HG03571 (cell line): ENCODE data around the gene KLRC1.
"Not testable (repeated sequence)": the region's sequence is repeated elsewhere in the genome, so short reads cannot be mapped to it uniquely, and the experiment has no call there.

ENCODE experiments used
- ATAC-seq: cut with Tn5 transposase; IDR thresholded peaks from one replicate; pipeline ENCODE4 v1.9.1; 2021; ENCODE audit not compliant: unreplicated experiment

The KLRC1 gene

GRCh38 chr12:10453156-10453555 is at the start of gene KLRC1:
TSS of gene KLRC1 (minus strand) at chr12:10453377. CDS start at chr12:10451156, 2,221 bp downstream.
- no peak for ATAC-seq

DNA sequence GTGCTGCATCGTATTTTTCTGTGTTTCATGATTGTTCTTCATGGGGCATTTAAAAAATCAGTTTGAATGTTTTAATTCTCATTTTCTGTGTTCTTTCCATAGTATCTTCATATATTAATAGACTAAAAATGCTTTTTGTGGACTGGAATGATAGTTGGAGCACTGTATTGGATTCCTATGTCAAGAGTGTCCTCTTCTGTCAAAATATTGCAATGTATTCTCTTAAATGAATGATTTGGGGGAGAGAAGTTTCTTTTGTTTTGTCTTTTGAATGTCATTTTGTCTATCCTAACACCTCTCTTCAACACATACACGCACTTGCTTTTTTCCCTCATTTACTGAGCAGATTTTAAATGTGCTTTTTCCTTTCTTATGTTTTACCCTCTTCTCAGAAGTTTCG is 47.9 kb upstream of the KLRC1 start:
- ATAC-seq, result no peak

- ATAC-seq, result no peak
These were observed 44.9 kb upstream of the KLRC1 start for GRCh38 chr12:10498042-10498441.

DNA sequence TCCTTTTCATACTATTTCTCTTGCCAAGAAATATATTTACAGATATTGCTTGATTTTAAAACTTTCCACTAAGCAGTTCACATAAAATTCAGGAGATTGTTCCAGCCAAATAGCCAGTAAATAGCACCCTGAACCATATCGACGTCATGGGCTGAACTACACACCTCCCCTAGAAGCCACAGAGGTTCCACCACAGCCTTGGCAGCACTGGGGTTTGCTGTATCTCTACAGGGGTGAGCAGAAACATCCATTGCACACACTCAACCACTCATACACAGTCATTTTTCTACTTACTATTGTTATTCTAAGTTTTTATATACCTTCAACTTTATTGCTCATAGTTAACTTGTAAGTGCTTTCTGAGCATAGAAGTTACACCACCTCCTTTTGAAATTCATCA is 44.4 kb upstream of the KLRC1 start:
- no peak for ATAC-seq

DNA sequence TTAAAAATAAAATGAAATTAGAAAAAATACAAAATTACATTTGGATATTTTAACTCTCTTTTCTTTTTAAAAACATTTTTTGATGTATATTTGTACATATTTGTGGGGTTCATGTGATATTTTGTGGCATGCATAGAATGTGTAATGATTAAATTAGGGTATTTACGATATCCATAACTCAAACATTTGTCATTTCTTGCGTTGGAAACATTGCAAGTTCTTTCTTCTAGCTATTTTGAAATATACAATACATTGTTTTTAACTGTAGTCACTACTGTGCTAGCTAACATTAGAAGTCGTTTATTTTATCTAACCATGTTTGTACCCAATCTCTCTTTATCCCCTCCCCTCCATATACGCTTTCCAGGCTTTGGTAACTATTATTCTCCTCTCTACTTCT is 38.6 kb upstream of the KLRC1 start:
- ATAC-seq, result no peak

- not testable (repeated sequence) for ATAC-seq
These were observed 34.2 kb upstream of the KLRC1 start for GRCh38 chr12:10487328-10487727.

DNA sequence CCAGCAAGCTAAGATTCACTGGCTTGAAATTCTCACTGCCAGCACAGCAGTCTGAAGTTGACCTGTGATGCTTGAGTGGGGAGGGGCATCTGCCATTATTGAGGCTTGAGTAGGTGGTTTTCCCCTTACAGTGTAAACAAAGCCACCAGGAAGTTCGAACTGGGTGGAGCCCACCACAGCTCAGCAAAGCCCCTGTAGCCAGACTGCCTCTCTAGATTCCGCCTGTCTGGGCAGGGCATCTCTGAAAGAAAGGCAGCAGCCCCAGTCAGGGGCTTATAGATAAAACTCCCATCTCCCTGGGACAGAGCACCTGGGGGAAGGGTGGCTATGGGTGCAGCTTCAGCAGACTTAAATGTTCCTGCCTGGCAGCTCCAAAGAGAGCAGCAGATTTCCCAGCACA is 28.7 kb upstream of the KLRC1 start:
- not testable (repeated sequence) for ATAC-seq

DNA sequence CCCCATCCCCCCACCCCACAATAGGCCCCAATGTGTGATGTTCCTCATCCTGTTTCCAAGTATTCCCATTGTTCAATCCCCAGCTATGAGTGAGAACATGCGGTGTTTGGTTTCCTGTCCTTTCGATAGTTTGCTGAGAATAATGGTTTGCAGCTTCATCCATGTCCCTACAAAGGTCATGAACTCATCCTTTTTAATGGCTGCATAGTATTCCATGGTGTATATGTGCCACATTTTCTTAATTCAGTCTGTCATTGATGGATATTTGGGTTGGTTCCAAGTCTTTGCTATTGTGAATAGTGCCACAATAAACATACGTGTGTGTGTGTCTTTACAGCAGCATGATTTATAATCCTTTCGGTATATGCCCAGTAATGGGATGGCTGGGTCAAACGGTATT is 19.6 kb upstream of the KLRC1 start:
- not testable (repeated sequence) for ATAC-seq

DNA sequence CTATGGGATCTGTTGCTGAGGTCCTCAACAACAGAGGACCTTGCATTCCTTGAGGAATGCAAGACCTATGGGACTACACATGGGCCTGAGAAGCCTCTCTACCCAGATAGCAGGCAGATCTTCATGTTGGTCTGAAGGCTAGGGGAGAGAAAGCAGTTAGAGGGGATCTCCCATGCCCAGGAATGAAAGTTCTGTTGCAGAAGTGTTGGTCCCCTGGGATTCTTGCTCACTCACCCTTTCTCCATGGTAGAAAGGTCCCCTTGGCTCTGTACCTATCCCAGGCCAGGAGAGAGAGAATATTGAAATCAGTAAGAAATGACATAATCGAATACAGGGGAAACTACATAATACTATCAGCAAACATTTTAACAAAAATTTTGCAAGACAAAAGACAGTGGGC is 16.5 kb upstream of the KLRC1 start:
- no peak for ATAC-seq

GRCh38 chr12:10466311-10466710 is 13.1 kb upstream of the KLRC1 start:
- no peak for ATAC-seq

- ATAC-seq, result no peak
These were observed 4.6 kb upstream of the KLRC1 start for GRCh38 chr12:10457760-10458159.

DNA sequence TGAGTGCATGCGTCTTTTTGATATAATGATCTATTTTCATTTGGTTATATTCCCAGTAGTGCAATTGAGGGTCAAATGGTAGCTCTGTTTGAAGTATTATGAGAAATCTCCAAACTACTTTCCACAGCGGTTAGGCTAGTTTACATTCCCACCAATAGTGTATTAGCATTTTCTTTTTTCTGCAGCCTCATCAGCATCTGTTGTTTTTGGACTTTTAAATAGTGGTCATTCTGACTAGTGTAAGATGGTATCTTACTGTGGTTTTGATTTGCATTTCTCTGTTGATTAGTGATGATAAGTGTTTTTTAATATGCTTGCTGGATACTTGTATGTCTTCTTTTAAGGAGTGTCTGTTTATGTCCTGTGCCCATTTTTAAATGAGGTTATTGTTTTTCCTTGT is 3.7 kb upstream of the KLRC1 start:
- ATAC-seq, result no peak

- no peak for ATAC-seq
These were observed 2.6 kb upstream of the KLRC1 start for GRCh38 chr12:10455766-10456165.

- no peak for ATAC-seq
These were observed 1.4 kb upstream of the KLRC1 start for GRCh38 chr12:10454531-10454930.

- ATAC-seq, result no peak
These were observed 4.9 kb downstream of the KLRC1 start for GRCh38 chr12:10448236-10448635.

- not testable (repeated sequence) for ATAC-seq
These were observed 7.1 kb downstream of the KLRC1 start for GRCh38 chr12:10446052-10446451.

DNA sequence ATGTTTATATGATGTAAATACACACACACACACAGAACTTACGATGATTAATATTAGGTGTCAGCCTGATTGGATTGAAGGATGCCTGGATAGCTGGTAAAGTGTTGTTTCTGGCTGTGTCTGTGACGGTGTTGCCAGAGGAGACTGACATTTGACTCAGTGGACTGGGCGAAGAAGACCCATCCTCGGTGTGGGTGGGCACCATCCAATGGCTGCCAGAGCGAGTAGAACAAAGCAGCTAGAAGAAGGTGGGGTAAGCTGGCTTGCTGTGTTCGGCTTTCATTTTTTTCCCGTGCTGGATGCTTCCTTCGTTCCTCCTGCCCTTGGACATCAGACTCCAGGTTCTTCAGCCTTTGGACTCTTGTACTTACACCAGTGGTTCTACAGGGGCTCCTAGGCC is 12.0 kb downstream of the KLRC1 start:
- not testable (repeated sequence) for ATAC-seq

- not testable (repeated sequence) for ATAC-seq
These were observed 13.4 kb downstream of the KLRC1 start for GRCh38 chr12:10439608-10440274.

DNA sequence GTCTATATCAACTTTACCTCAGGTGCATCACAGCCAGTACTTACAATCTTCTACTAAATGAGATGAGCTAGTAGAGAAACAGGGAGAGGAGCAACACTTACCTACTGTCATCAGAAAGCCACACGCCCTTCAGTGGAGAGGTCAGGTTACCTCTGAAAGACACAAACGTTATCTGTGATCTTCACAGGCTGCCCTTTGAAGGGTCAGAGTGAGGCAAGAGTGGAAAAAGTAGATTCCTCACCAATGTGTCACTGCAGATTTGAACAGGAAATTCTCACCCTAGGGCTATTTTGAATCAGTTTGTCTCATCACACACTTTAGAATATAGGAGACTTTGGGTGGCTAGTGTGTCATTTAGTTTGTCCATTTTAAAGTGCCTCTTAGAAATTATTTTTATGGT is 15.6 kb downstream of the KLRC1 start:
- not testable (repeated sequence) for ATAC-seq

DNA sequence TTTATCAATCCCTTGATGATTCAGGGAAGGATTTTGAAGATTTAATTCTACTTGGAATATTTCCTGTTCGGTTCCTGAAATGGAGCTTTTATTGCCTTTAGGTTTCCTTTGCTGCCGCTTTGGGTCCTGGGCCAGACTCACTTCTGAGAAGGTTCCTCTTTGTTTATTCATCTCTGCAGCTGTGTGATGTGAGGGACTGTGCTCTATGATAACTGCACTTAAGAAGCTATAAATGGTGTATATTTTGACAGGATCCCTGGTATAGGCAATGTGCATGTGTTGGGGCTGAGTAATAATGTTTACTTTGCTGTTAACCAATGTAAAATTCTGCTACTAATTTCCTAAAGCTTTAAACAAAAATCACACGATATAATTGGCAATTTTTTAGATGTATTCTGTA is 17.4 kb downstream of the KLRC1 start, which contains the start of gene KLRC2:
KLRC2 (minus strand) TSS at position 195 of the 400 bp plus-strand sequence; CDS start at position 171, 24 bp downstream.
- not testable (repeated sequence) for ATAC-seq

DNA sequence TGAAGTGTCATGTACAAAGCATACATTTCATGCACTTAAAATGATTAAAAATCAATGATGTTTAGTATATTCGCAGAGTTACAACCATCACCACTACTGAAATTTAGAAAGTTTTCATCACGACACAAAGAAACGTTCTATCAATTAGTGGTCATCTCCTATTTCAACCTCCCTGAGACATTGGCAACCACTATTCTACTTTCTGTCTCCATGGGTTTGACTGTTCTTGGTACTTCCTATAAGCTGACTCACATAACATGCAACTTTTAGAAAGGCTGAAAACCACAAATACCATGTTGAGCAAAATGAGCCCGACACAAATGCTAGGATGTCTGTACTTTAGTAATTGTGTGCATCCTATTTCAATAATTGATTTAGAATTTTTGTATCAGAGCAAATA is 22.6 kb downstream of the KLRC1 start:
- not testable (repeated sequence) for ATAC-seq

DNA sequence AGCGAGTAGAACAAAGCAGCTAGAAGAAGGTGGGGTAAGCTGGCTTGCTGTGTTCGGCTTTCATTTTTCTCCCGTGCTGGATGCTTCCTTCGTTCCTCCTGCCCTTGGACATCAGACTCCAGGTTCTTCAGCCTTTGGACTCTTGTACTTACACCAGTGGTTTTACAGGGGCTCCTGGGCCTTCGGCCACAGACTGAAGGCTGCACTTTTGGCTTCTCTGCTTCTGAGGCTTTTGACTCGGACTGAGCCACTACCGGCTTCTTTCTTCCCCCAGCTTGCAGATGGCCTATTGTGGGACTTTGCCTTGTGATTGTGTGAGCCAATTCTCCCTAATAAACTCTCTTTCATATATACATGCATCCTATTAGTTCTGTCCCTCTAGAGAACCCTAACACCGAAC is 27.2 kb downstream of the KLRC1 start:
- not testable (repeated sequence) for ATAC-seq

DNA sequence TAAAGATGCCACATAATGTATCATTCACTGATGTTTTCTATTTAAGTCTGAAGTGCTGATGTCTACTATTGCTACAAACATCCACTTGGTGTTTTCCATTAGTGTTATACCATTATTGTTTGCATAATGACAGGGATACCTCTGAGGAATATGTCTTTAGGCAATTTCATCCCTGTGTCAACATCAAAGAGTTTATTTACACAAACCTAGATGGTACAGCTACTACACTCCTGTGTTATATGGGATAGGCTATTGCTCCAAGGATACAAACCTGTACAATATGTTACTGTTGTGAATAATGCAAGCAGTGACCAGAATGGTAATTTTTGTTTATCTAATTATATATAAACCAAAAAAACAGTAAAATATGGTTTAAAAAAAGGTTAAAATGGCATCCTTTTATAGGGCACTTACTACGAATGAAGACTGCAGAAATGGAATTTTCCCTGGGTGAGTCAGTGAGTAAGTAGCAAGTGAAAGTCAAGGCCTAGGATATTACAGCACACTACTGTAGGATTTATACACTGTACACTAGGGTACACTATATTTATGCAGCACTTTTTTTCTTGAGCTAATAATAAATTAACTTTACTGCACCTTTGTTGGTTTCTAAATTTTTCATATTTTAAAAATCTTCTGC is 28.8 kb downstream of the KLRC1 start:
- ATAC-seq, result not testable (repeated sequence)
